Ishikawa (cell line): ENCODE results near the gene UNC80.

Experiments used
- CEBPB ChIP-seq: IDR thresholded peaks from 2 replicates; pipeline ENCODE4 v1.6.1; 2012
- CREB1 ChIP-seq: IDR thresholded peaks from 2 replicates; pipeline ENCODE4 v1.6.1; 2012; ENCODE audit warnings: low read depth
- EGR1 ChIP-seq: IDR thresholded peaks from 2 replicates; pipeline ENCODE4 v1.6.1; 2012
- EP300 ChIP-seq: IDR thresholded peaks from 2 replicates; pipeline ENCODE4 v1.6.1; 2012; ENCODE audit warnings: borderline replicate concordance
- FOXM1 ChIP-seq: IDR thresholded peaks from 2 replicates; pipeline ENCODE4 v1.6.1; 2012; ENCODE audit warnings: low read depth, borderline replicate concordance
- MAX ChIP-seq: IDR thresholded peaks from 2 replicates; pipeline ENCODE4 v1.6.1; 2012
- NFIC ChIP-seq: IDR thresholded peaks from 2 replicates; pipeline ENCODE4 v1.6.1; 2012
- RAD21 ChIP-seq: IDR thresholded peaks from 2 replicates; pipeline ENCODE4 v1.6.1; 2012; ENCODE audit warnings: low read depth
- REST ChIP-seq: IDR thresholded peaks from 2 replicates; pipeline ENCODE4 v1.6.1; 2012; ENCODE audit warnings: low read depth, mild to moderate bottlenecking
- TAF1 ChIP-seq: IDR thresholded peaks from 2 replicates; pipeline ENCODE4 v1.6.1; 2012; ENCODE audit warnings: low read depth, mild to moderate bottlenecking
- TCF12 ChIP-seq: IDR thresholded peaks from 2 replicates; pipeline ENCODE4 v1.6.1; 2012; ENCODE audit warnings: low read depth
- TEAD4 ChIP-seq: IDR thresholded peaks from 2 replicates; pipeline ENCODE4 v1.6.1; 2012
- USF1 ChIP-seq: IDR thresholded peaks from 2 replicates; pipeline ENCODE4 v1.6.1; 2012
- YY1 ChIP-seq: IDR thresholded peaks from 2 replicates; pipeline ENCODE4 v1.6.1; 2012; ENCODE audit warnings: low read depth
- ZBTB7A ChIP-seq: IDR thresholded peaks from 2 replicates; pipeline ENCODE4 v1.6.1; 2012; ENCODE audit warnings: low read depth

Gene UNC80

GRCh38 chr2:209771474-209772289, at the start of gene UNC80:
TSS of gene UNC80 (plus strand) at chr2:209771832. CDS start at chr2:209772073, 241 bp downstream.
- TF ChIP-seq CREB1 (no peak), YY1 (no peak), ZBTB7A (peak; percentile 83), MAX (peak; percentile 50; the same call in 1 of the 2 replicates), EP300 (0 out of 2 replicates have a peak, but pooled peaks have one; percentile 25), TCF12 (peak; percentile 20; the same call in 1 of the 2 replicates), RAD21 (peak; percentile 14; the same call in 1 of the 2 replicates), EGR1 (peak; percentile 98), REST (peak; percentile 96)

GRCh38 chr2:209726311-209726710, 45.3 kb upstream of the UNC80 start:
- TF ChIP-seq RAD21 (no peak), TCF12 (no peak), TEAD4 (no peak), TAF1 (no peak)

GRCh38 chr2:209727077-209727476, 44.6 kb upstream of the UNC80 start:
- TF ChIP-seq TAF1 (no peak), EGR1 (no peak)

- TF ChIP-seq CREB1: no peak
- TF ChIP-seq RAD21: no peak
- TF ChIP-seq EGR1: no peak
- no peak for TF ChIP-seq TAF1
Measured at GRCh38 chr2:209734805-209735204, 36.8 kb upstream of the UNC80 start.

- TF ChIP-seq TAF1 (no peak), YY1 (no peak), CREB1 (no peak), REST (no peak), TCF12 (no peak), MAX (no peak), FOXM1 (no peak), CEBPB (no peak), NFIC (no peak), ZBTB7A (no peak), EP300 (no peak), TEAD4 (no peak), USF1 (no peak), RAD21 (no peak), EGR1 (no peak)
Measured at GRCh38 chr2:209741953-209742352, 29.7 kb upstream of the UNC80 start.

- TF ChIP-seq MAX: no peak
- TF ChIP-seq FOXM1: no peak
- TF ChIP-seq RAD21: no peak
- no peak for TF ChIP-seq CREB1
- no peak for TF ChIP-seq CEBPB
- TF ChIP-seq YY1: no peak
- no peak for TF ChIP-seq NFIC
- TF ChIP-seq EGR1: no peak
- TF ChIP-seq EP300: no peak
- TF ChIP-seq REST: no peak
- TF ChIP-seq USF1: no peak
- no peak for TF ChIP-seq TAF1
- TF ChIP-seq ZBTB7A: no peak
- TF ChIP-seq TCF12: no peak
- TF ChIP-seq TEAD4: no peak
Measured at GRCh38 chr2:209753020-209753419, 18.6 kb upstream of the UNC80 start.
